Breast epithelium (tissue), 3 donors: Measurements from ENCODE around the gene RGS16.

Experiments used
- POLR2A ChIP-seq: fragments of 450-650 bp; IDR thresholded peaks from one replicate; pipeline ENCODE4 v1.6.1; 2016; ENCODE audit warnings: antibody characterized with exemption, mild to moderate bottlenecking, moderate library complexity
- POLR2AphosphoS5 ChIP-seq, 3 donors: sonication (generic); formaldehyde crosslinking; IDR thresholded peaks; one replicate each; pipeline ENCODE4 v1.6.1; 2017; ENCODE audit warnings: antibody characterized with exemption in 3 of 3
- TF ChIP-seq, protein P1 (sequence below), 3 donors: fragments of 450-650 bp; IDR thresholded peaks; one replicate each; pipeline ENCODE4 v1.5.1; 2016 to 2017; ENCODE audit warnings: antibody characterized with exemption in 3 of 3, mild to moderate bottlenecking in 3 of 3, moderate library complexity in 3 of 3

GRCh38 chr1:182625719-182626504 lies 21.7 kb upstream of the RGS16 start:
- TF ChIP-seq, protein P1, sequence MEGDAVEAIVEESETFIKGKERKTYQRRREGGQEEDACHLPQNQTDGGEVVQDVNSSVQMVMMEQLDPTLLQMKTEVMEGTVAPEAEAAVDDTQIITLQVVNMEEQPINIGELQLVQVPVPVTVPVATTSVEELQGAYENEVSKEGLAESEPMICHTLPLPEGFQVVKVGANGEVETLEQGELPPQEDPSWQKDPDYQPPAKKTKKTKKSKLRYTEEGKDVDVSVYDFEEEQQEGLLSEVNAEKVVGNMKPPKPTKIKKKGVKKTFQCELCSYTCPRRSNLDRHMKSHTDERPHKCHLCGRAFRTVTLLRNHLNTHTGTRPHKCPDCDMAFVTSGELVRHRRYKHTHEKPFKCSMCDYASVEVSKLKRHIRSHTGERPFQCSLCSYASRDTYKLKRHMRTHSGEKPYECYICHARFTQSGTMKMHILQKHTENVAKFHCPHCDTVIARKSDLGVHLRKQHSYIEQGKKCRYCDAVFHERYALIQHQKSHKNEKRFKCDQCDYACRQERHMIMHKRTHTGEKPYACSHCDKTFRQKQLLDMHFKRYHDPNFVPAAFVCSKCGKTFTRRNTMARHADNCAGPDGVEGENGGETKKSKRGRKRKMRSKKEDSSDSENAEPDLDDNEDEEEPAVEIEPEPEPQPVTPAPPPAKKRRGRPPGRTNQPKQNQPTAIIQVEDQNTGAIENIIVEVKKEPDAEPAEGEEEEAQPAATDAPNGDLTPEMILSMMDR (IDR thresholded peaks at IDR 0.05) = no peak
- TF ChIP-seq POLR2A = no peak
- no peak for TF ChIP-seq POLR2AphosphoS5 (IDR thresholded peaks at IDR 0.05)
